ENCODE results near the gene MRC2.

DNA sequence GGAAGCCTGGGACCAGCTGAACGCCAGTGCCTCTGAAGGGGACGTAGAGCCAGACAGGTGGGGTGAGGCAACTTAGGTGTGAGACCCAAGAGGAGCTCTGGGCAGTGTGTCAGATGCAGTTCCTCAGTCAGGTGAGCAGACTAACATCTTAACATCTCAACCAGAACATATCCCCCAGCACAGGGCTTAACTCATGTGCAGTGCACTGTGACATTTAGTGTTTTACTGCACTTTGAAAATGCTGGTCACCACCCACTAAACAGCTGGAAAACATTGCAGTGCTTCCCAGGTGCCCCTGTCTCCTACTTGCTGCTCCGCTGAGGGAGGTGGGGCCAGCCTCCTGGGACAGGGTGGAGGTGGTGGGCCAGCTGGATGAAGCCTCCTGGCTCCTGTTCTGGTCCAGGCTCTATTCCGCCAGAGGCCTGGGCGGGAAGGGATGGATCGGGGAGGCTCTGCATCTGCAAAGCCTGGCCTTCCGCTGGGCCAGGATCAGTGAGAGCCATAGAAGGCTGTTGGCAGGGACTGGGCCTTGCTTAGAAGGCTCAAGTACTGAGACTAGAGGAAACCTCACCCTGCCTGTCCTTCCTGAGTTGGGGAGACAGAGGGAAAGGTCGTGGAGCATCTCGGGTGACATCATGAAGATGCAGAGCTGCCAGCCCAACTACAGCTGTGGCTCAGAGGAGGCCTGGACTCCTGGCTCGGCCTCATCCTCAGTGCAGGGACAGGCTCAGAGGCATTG lies 7.9 kb upstream of the MRC2 start:
- TF ChIP-seq EZH2phosphoT487 (IDR thresholded peaks at IDR 0.05; ENCODE audit: insufficient read depth, low read depth) (no peak), EZH2 (IDR thresholded peaks at IDR 0.05; ENCODE audit: insufficient read depth, poor library complexity, severe bottlenecking) (no peak)

Data from GM23248 (cell line).